ENCODE results near the gene TEX2.

GRCh38 chr17:64178011-64178825, 84.8 kb downstream of the TEX2 start:
- TF ChIP-seq CTCF (IDR thresholded peaks at IDR 0.05), result no peak
- no peak for TF ChIP-seq POLR2A (IDR thresholded peaks at IDR 0.05)
- no peak for TF ChIP-seq POLR2AphosphoS5 (IDR thresholded peaks at IDR 0.05)
- no peak for TF ChIP-seq EP300 (IDR thresholded peaks at IDR 0.05)

All from sigmoid colon (tissue), 4 donors.